HepG2 (cell line): ENCODE measurements around the gene MTOR. TPM values are rescaled to one million over a fixed set of nuclear protein-coding genes. Genes with fewer than 3 reads are reported as not detected.
A peak's percentile ranks its signal among the peaks of the same experiment; 100 is the strongest.

Source experiments
- FOXA3 ChIP-seq: IDR thresholded peaks from 2 replicates; pipeline ENCODE4 v1.6.1; 2016; ENCODE audit warnings: missing genetic modification reagents, missing compliant biosample characterization
- KLF11 ChIP-seq: IDR thresholded peaks from 2 replicates; pipeline ENCODE4 v1.6.1; 2016; ENCODE audit warnings: missing compliant biosample characterization
- NBN ChIP-seq: fragments of 450-650 bp; conservative IDR thresholded peaks from 2 replicates; pipeline ENCODE4 v1.6.1; 2017
- NFIB ChIP-seq: sonication (generic); formaldehyde crosslinking; IDR thresholded peaks from 2 replicates; pipeline ENCODE4 v1.9.0; 2021; ENCODE audit warnings: missing genetic modification reagents, mild to moderate bottlenecking, borderline replicate concordance
- NFYB ChIP-seq: sonication (generic); formaldehyde crosslinking; IDR thresholded peaks from 2 replicates; pipeline ENCODE4 v1.4.0; 2020; ENCODE audit warnings: missing genetic modification reagents
- PTBP1 ChIP-seq: fragments of 200-400 bp; formaldehyde crosslinking; IDR thresholded peaks from 2 replicates; pipeline ENCODE4 v1.6.1; 2018; ENCODE audit warnings: low read length, low read depth; ENCODE audit not compliant: poor library complexity, severe bottlenecking
- RCOR2 ChIP-seq: IDR thresholded peaks from 2 replicates; pipeline ENCODE4 v1.6.1; 2016; ENCODE audit warnings: missing biosample characterization, missing genetic modification reagents
- SAFB2 ChIP-seq: sonication (generic); formaldehyde crosslinking; IDR thresholded peaks from 2 replicates; pipeline ENCODE4 v1.5.1; 2020; ENCODE audit warnings: missing genetic modification reagents, low read depth, mild to moderate bottlenecking, borderline replicate concordance
- SIN3A ChIP-seq: IDR thresholded peaks from 2 replicates; pipeline ENCODE4 v1.6.1; 2011; ENCODE audit warnings: low read depth, mild to moderate bottlenecking, control low read depth, low read length, borderline replicate concordance
- SRSF1 ChIP-seq: fragments of 200-400 bp; formaldehyde crosslinking; optimal IDR thresholded peaks from 2 replicates; pipeline ENCODE3; 2017; ENCODE audit warnings: mild to moderate bottlenecking, low read depth, low read length, moderate library complexity
- TEAD3 ChIP-seq: optimal IDR thresholded peaks from 2 replicates; pipeline ENCODE3; 2016; ENCODE audit warnings: borderline replicate concordance
- ZNF10 ChIP-seq: sonication (generic); formaldehyde crosslinking; IDR thresholded peaks from 2 replicates; pipeline ENCODE4 v1.4.0; 2020; ENCODE audit warnings: mild to moderate bottlenecking, low read depth, missing genetic modification reagents, borderline replicate concordance
- ZNF205 ChIP-seq: IDR thresholded peaks from 2 replicates; pipeline ENCODE4 v1.6.1; 2018; ENCODE audit warnings: missing biosample characterization, missing genetic modification reagents
- ZNF564 ChIP-seq: sonication (generic); formaldehyde crosslinking; IDR thresholded peaks from 2 replicates; pipeline ENCODE4 v1.8.1; 2023; ENCODE audit warnings: mild to moderate bottlenecking, missing genetic modification reagents
- ZNF569 ChIP-seq: sonication (generic); formaldehyde crosslinking; IDR thresholded peaks from 2 replicates; pipeline ENCODE4 v1.5.0; 2020; ENCODE audit warnings: mild to moderate bottlenecking, missing genetic modification reagents, moderate library complexity, borderline replicate concordance
- polyA plus RNA-seq, 8 experiments: library from polyadenylated mRNA; depleted of rRNA in 3 of 8; stranded (reverse) in 7 of 8; unstranded in 1 of 8; fragments of >200 nt; fragmentation: Illumina TruSeq in 4 of 8; extraction: Trizol in 4 of 8; gene quantifications; 2 replicates each; pipeline versions ENCODE4 v1.2.1 to v1.2.3, GENCODE V29; 2011 to 2016; ENCODE audit warnings: low read depth in 4 of 8, missing spikeins in 1 of 8, mixed read lengths in 1 of 8; ENCODE audit not compliant: insufficient read depth in 1 of 8
- total RNA-seq, 5 experiments: library from RNA; depleted of rRNA; stranded (reverse); fragments of >200 nt; fragmentation: Illumina TruSeq; extraction: Trizol; gene quantifications; 2 replicates each; pipeline ENCODE4 v1.2.3, GENCODE V29; 2016; ENCODE audit warnings: low read depth in 1 of 5
- TF ChIP-seq, protein P1 (sequence below): sonication (generic); formaldehyde crosslinking; IDR thresholded peaks from 2 replicates; pipeline ENCODE4 v1.4.0; 2020; ENCODE audit warnings: missing genetic modification reagents
- TF ChIP-seq, protein P2 (sequence below): IDR thresholded peaks from 2 replicates; pipeline ENCODE4 v1.6.1; 2016; ENCODE audit warnings: low read depth, control low read depth
- TF ChIP-seq, protein P3 (sequence below): sonication (generic); formaldehyde crosslinking; IDR thresholded peaks from 2 replicates; pipeline ENCODE4 v1.4.0; 2020; ENCODE audit warnings: missing genetic modification reagents
- TF ChIP-seq, protein P4 (sequence below): sonication (generic); formaldehyde crosslinking; IDR thresholded peaks from 2 replicates; pipeline ENCODE4 v1.8.0; 2022; ENCODE audit warnings: mild to moderate bottlenecking, missing genetic modification reagents, moderate library complexity
- TF ChIP-seq, protein P5 (sequence below): sonication (generic); formaldehyde crosslinking; IDR thresholded peaks from 2 replicates; pipeline ENCODE4 v1.8.0; 2022; ENCODE audit warnings: missing genetic modification reagents, mild to moderate bottlenecking, inconsistent platforms, borderline replicate concordance
- TF ChIP-seq, protein P6 (sequence below): IDR thresholded peaks from 2 replicates; pipeline ENCODE4 v1.6.1; 2016; ENCODE audit warnings: missing genetic modification reagents, missing compliant biosample characterization

The MTOR gene
- total and polyA plus RNA-seq, 2 of the 13 experiments (the other 11 are each of a cell fraction or from before 2014, with no cell fraction given), result 24.6 to 34.6 TPM

DNA sequence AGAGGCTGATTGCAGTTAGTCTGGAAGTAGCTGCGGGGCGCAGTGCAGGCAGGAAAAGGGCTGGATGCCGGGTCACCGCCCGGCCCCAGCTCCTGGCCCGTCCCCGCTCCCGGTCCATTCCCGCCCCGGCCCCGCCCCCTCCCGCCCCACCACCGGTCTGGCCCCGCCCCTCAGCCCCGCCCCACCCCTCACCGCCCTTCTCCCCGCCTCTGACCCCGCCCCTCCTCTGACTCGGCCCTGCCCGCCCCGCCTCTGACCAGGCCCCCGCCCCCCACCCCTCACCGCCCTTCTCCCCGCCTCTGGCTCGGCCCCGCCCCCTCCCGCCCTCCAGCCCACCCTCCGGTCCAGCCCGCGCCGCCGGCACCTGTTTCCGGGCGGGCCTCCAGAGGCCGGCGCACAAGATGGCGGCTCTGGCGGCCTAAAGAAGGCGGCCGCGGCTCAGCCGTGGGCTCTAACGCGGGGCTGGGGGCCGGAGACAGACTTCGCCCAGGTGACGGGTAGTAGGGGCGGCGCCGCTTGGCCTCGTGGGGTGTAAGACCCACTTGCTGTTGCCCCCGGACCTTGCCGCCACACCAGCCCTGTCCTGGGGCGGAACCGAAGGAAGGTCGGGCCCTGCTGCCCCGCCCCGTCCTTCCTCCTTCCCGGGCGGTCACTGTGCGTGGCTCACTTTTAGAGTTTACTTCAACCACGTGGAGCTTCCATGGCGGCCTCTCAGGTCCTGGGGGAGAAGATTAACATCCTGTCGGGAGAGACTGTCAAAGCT is 10.7 kb upstream of the MTOR start, which contains the start of gene UBIAD1 (continued):
- TF ChIP-seq ZNF569 (CRISPR knock-in tag) (no peak), NFIB (no peak), NFYB (CRISPR knock-in tag) (no peak), SIN3A (peak; percentile 36), SAFB2 (CRISPR knock-in tag) (no peak), ZNF564 (CRISPR knock-in tag) (no peak; the same call in 1 of the 2 replicates), SRSF1 (peak; percentile 40), KLF11 (no peak), NBN (no peak), ZNF205 (CRISPR knock-in tag) (no peak), PTBP1 (no peak), TEAD3 (peak; percentile 8), ZNF10 (CRISPR knock-in tag) (no peak), RCOR2 (CRISPR knock-in tag) (no peak), FOXA3 (peak; percentile 23)
- TF ChIP-seq, protein P1, sequence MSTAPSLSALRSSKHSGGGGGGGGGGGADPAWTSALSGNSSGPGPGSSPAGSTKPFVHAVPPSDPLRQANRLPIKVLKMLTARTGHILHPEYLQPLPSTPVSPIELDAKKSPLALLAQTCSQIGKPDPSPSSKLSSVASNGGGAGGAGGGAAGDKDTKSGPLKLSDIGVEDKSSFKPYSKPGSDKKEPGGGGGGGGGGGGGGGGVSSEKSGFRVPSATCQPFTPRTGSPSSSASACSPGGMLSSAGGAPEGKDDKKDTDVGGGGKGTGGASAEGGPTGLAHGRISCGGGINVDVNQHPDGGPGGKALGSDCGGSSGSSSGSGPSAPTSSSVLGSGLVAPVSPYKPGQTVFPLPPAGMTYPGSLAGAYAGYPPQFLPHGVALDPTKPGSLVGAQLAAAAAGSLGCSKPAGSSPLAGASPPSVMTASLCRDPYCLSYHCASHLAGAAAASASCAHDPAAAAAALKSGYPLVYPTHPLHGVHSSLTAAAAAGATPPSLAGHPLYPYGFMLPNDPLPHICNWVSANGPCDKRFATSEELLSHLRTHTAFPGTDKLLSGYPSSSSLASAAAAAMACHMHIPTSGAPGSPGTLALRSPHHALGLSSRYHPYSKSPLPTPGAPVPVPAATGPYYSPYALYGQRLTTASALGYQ (CRISPR knock-in tag), result peak; percentile 50; the same call in 1 of the 2 replicates
- TF ChIP-seq, protein P2, sequence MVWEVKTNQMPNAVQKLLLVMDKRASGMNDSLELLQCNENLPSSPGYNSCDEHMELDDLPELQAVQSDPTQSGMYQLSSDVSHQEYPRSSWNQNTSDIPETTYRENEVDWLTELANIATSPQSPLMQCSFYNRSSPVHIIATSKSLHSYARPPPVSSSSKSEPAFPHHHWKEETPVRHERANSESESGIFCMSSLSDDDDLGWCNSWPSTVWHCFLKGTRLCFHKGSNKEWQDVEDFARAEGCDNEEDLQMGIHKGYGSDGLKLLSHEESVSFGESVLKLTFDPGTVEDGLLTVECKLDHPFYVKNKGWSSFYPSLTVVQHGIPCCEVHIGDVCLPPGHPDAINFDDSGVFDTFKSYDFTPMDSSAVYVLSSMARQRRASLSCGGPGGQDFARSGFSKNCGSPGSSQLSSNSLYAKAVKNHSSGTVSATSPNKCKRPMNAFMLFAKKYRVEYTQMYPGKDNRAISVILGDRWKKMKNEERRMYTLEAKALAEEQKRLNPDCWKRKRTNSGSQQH (CRISPR knock-in tag), result peak; percentile 59; the same call in 1 of the 2 replicates
- TF ChIP-seq, protein P3, sequence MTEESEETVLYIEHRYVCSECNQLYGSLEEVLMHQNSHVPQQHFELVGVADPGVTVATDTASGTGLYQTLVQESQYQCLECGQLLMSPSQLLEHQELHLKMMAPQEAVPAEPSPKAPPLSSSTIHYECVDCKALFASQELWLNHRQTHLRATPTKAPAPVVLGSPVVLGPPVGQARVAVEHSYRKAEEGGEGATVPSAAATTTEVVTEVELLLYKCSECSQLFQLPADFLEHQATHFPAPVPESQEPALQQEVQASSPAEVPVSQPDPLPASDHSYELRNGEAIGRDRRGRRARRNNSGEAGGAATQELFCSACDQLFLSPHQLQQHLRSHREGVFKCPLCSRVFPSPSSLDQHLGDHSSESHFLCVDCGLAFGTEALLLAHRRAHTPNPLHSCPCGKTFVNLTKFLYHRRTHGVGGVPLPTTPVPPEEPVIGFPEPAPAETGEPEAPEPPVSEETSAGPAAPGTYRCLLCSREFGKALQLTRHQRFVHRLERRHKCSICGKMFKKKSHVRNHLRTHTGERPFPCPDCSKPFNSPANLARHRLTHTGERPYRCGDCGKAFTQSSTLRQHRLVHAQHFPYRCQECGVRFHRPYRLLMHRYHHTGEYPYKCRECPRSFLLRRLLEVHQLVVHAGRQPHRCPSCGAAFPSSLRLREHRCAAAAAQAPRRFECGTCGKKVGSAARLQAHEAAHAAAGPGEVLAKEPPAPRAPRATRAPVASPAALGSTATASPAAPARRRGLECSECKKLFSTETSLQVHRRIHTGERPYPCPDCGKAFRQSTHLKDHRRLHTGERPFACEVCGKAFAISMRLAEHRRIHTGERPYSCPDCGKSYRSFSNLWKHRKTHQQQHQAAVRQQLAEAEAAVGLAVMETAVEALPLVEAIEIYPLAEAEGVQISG, result peak; percentile 65; the same call in 1 of the 2 replicates
- TF ChIP-seq, protein P4, sequence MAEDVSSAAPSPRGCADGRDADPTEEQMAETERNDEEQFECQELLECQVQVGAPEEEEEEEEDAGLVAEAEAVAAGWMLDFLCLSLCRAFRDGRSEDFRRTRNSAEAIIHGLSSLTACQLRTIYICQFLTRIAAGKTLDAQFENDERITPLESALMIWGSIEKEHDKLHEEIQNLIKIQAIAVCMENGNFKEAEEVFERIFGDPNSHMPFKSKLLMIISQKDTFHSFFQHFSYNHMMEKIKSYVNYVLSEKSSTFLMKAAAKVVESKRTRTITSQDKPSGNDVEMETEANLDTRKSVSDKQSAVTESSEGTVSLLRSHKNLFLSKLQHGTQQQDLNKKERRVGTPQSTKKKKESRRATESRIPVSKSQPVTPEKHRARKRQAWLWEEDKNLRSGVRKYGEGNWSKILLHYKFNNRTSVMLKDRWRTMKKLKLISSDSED, result no peak
- TF ChIP-seq, protein P5, sequence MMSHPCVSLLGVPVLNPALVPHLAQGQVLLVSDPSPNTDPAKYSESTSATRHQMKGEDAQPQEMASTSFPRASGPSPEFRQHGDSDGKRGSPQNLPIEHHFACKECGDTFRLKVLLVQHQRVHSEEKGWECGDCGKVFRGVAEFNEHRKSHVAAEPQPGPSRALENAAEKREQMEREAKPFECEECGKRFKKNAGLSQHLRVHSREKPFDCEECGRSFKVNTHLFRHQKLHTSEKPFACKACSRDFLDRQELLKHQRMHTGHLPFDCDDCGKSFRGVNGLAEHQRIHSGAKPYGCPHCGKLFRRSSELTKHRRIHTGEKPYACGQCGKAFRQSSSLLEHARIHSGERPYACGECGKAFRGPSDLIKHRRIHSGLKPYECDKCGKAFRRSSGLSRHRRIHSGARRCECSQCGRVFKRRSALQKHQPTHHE, result no peak
- TF ChIP-seq, protein P6, sequence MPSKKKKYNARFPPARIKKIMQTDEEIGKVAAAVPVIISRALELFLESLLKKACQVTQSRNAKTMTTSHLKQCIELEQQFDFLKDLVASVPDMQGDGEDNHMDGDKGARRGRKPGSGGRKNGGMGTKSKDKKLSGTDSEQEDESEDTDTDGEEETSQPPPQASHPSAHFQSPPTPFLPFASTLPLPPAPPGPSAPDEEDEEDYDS, result no peak
